Suprapubic skin (tissue), 4 donors: ENCODE measurements around the gene JAKMIP3. TPM values are rescaled to one million over a fixed set of nuclear protein-coding genes. Genes with fewer than 3 reads are reported as not detected.
A peak's percentile ranks its signal among the peaks of the same experiment; 100 is the strongest.

Experiments
- DNase-seq, 2 donors: peaks; one replicate each; pipeline ENCODE4 v3.0.0-alpha.2; 2019; ENCODE audit warnings: low spot score in 2 of 2
- H3K27ac ChIP-seq: fragments of 200-600 bp; sonication (generic); one replicate; pipeline ENCODE4 v1.5.1; 2019
- H3K27me3 ChIP-seq: fragments of 200-600 bp; sonication (generic); one replicate; pipeline ENCODE4 v1.5.1; 2019
- H3K36me3 ChIP-seq: fragments of 200-600 bp; sonication (generic); one replicate; pipeline ENCODE4 v1.5.1; 2019
- H3K4me1 ChIP-seq: fragments of 200-600 bp; sonication (generic); one replicate; pipeline ENCODE4 v1.5.1; 2019
- H3K4me3 ChIP-seq: fragments of 200-600 bp; sonication (generic); one replicate; pipeline ENCODE4 v1.5.1; 2019; ENCODE audit warnings: mild to moderate bottlenecking
- H3K9me3 ChIP-seq: fragments of 200-600 bp; sonication (generic); one replicate; pipeline ENCODE4 v1.5.1; 2019
- CTCF ChIP-seq, 2 donors: fragments of 200-600 bp in 1 of 2; fragments of 450-650 bp in 1 of 2; sonication (generic) in 1 of 2; IDR thresholded peaks; one replicate each; pipeline ENCODE4 v1.5.1; 2016 to 2019; ENCODE audit warnings: antibody characterized with exemption in 2 of 2, mild to moderate bottlenecking in 1 of 2, moderate library complexity in 1 of 2
- EP300 ChIP-seq: sonication (generic); formaldehyde crosslinking; IDR thresholded peaks from one replicate; pipeline ENCODE4 v1.6.1; 2017; ENCODE audit warnings: antibody characterized with exemption
- POLR2A ChIP-seq, 2 donors: fragments of 450-650 bp; IDR thresholded peaks; one replicate each; pipeline ENCODE4 v1.6.1; 2017; ENCODE audit warnings: antibody characterized with exemption in 2 of 2, mild to moderate bottlenecking in 2 of 2, moderate library complexity in 2 of 2
- POLR2AphosphoS5 ChIP-seq, 3 donors: sonication (generic); formaldehyde crosslinking; IDR thresholded peaks; one replicate each; pipeline ENCODE4 v1.6.1; 2017; ENCODE audit warnings: antibody characterized with exemption in 3 of 3
- WGBS: methylation state at CpG from one replicate; pipeline ENCODE4 v1.1.5; 2018; 5-methylcytosine and 5-hydroxymethylcytosine counted together
- total RNA-seq, 4 donors: library from RNA; depleted of rRNA; stranded (reverse); fragments of >200 nt; gene quantifications; one replicate each; pipeline ENCODE4 v1.1.0, GENCODE V29; 2016

JAKMIP3 gene
- total RNA-seq, 4 donors from 2014 or later = 0.15 to 2.4 (median 0.51) TPM

GRCh38 chr10:132099389-132100090, 33.8 kb downstream of the JAKMIP3 start:
- Histone ChIP-seq H3K27ac (no peak overlapping the region), H3K4me1 (no peaks in the 10 kb centered on the region), H3K36me3 (no peaks in the 10 kb centered on the region), H3K9me3 (no peaks in the 10 kb centered on the region), H3K27me3 (no peaks in the 10 kb centered on the region), H3K4me3 (no peak overlapping the region)
- 80% methylated on average over 24 of the region's 25 CpGs for WGBS
- TF ChIP-seq POLR2AphosphoS5 (IDR thresholded peaks at IDR 0.05) (no peak), EP300 (no peak), POLR2A (IDR thresholded peaks at IDR 0.05) (no peak), CTCF (IDR thresholded peaks at IDR 0.05) (no peak)
- DNase-seq = peak in 1 of 2 donors; percentile 53

GRCh38 chr10:132100091-132100481, 34.3 kb downstream of the JAKMIP3 start:
- H3K27ac ChIP-seq = no peak overlapping the region
- no peak for DNase-seq
- no peaks in the 10 kb centered on the region for H3K27me3 ChIP-seq
- no peaks in the 10 kb centered on the region for H3K4me1 ChIP-seq
- WGBS = no CpG with 5 or more reads among the region's 15 CpGs
- H3K36me3 ChIP-seq = no peaks in the 10 kb centered on the region
- H3K4me3 ChIP-seq = no peak overlapping the region
- TF ChIP-seq POLR2AphosphoS5 (IDR thresholded peaks at IDR 0.05) (no peak), POLR2A (IDR thresholded peaks at IDR 0.05) (no peak)
- no peaks in the 10 kb centered on the region for H3K9me3 ChIP-seq

- Histone ChIP-seq H3K27me3 (no peaks in the 10 kb centered on the region), H3K27ac (no peak overlapping the region), H3K9me3 (no peaks in the 10 kb centered on the region), H3K36me3 (no peaks in the 10 kb centered on the region), H3K4me1 (no peaks in the 10 kb centered on the region), H3K4me3 (no peak overlapping the region)
- DNase-seq = peak in 1 of 2 donors; percentile 76
- TF ChIP-seq EP300 (no peak), POLR2AphosphoS5 (IDR thresholded peaks at IDR 0.05) (no peak), CTCF (IDR thresholded peaks at IDR 0.05) (no peak)
- 82% methylated on average over 22 of the region's 27 CpGs for WGBS
Measured at GRCh38 chr10:132100556-132101349, 35.0 kb downstream of the JAKMIP3 start.

- 59% methylated on average over 9 of the region's 10 CpGs for WGBS
- Histone ChIP-seq H3K4me3 (no peak overlapping the region), H3K36me3 (no peaks in the 10 kb centered on the region), H3K27ac (no peak overlapping the region), H3K4me1 (no peaks in the 10 kb centered on the region), H3K9me3 (no peaks in the 10 kb centered on the region), H3K27me3 (no peaks in the 10 kb centered on the region)
- TF ChIP-seq CTCF (IDR thresholded peaks at IDR 0.05) = no peak
- no peak for TF ChIP-seq POLR2AphosphoS5 (IDR thresholded peaks at IDR 0.05)
- no peak for TF ChIP-seq EP300
- TF ChIP-seq POLR2A (IDR thresholded peaks at IDR 0.05) = no peak
- peak in 1 of 2 donors; percentile 57 for DNase-seq
Measured at GRCh38 chr10:132101529-132101928, 35.8 kb downstream of the JAKMIP3 start.

- no peak overlapping the region for H3K27ac ChIP-seq
- peak in 1 of 2 donors; percentile 71 for DNase-seq
- TF ChIP-seq POLR2A (IDR thresholded peaks at IDR 0.05) (no peak), POLR2AphosphoS5 (IDR thresholded peaks at IDR 0.05) (no peak), CTCF (IDR thresholded peaks at IDR 0.05) (no peak), EP300 (no peak)
- no peak overlapping the region for H3K4me3 ChIP-seq
- no peaks in the 10 kb centered on the region for H3K9me3 ChIP-seq
- no peaks in the 10 kb centered on the region for H3K27me3 ChIP-seq
- no peaks in the 10 kb centered on the region for H3K36me3 ChIP-seq
- H3K4me1 ChIP-seq = no peaks in the 10 kb centered on the region
- WGBS = 86% methylated on average over 22 of the region's 23 CpGs
Measured at GRCh38 chr10:132102071-132102716, 36.4 kb downstream of the JAKMIP3 start.
